ENCODE results near the gene USP40. TPM values are rescaled to one million over a fixed set of nuclear protein-coding genes. Genes with fewer than 3 reads are reported as not detected.

Gene USP40
- polyA plus RNA-seq, 3 donors = 4.0 to 13.5 (median 5.1) TPM

- Histone ChIP-seq H3K79me2 (ENCODE audit: insufficient read depth, low read length) (no peaks in the 10 kb centered on the region), H3K4me2 (replicated peaks; ENCODE audit: extremely low read depth, low read length, poor library complexity, severe bottlenecking) (no peak overlapping the region), H3K36me3 (replicated peaks in 1 of 2; ENCODE audit: control insufficient read depth in 1 of 2, insufficient read depth in 2 of 2, low read length in 2 of 2) (peaks cover 99 to 100% of the 10 kb centered on the region in 2 donors), H3K4me3 (replicated peaks in 1 of 3; ENCODE audit: low read depth in 2 of 3, low read length in 3 of 3) (no peak overlapping the region), H3K27ac (ENCODE audit: low read depth in 1 of 2, low read length in 2 of 2) (no peak overlapping the region), H3K9me3 (replicated peaks in 1 of 2; ENCODE audit: control insufficient read depth in 1 of 2, insufficient read depth in 1 of 2, low read length in 2 of 2) (no peaks in the 10 kb centered on the region), H3K27me3 (ENCODE audit: control insufficient read depth in 2 of 2, insufficient read depth in 2 of 2, low read length in 2 of 2) (no peaks in the 10 kb centered on the region), H4K20me1 (ENCODE audit: insufficient read depth, low read length) (peaks cover 19% of the 10 kb centered on the region), H2AFZ (ENCODE audit: insufficient read depth, low read depth, low read length, poor library complexity, severe bottlenecking) (no peak overlapping the region), H3K9ac (ENCODE audit: insufficient read depth, low read length, poor library complexity, severe bottlenecking) (no peak overlapping the region), H3K4me1 (ENCODE audit: control insufficient read depth in 1 of 2, insufficient read depth in 2 of 2, low read length in 2 of 2) (no peaks in the 10 kb centered on the region)
- Mint-ChIP-seq H3K9me3 (peaks cover 0 to 1% (median 0%) of the 10 kb centered on the region in 7 donors), H3K27me3 (ENCODE audit: low read depth in 3 of 3) (peaks cover 0 to 2% (median 0%) of the 10 kb centered on the region in 3 donors), H3K4me3 (no peak overlapping the region), H3K4me1 (no peaks in the 10 kb centered on the region), H3K36me3 (peaks cover 95 to 100% of the 10 kb centered on the region in 2 donors), H3K27ac (peak overlapping the region in 1 of 7 donors; percentile 3)
- intact Hi-C loops (cut with micrococcal nuclease) = no loop called here
- TF ChIP-seq, protein P1, sequence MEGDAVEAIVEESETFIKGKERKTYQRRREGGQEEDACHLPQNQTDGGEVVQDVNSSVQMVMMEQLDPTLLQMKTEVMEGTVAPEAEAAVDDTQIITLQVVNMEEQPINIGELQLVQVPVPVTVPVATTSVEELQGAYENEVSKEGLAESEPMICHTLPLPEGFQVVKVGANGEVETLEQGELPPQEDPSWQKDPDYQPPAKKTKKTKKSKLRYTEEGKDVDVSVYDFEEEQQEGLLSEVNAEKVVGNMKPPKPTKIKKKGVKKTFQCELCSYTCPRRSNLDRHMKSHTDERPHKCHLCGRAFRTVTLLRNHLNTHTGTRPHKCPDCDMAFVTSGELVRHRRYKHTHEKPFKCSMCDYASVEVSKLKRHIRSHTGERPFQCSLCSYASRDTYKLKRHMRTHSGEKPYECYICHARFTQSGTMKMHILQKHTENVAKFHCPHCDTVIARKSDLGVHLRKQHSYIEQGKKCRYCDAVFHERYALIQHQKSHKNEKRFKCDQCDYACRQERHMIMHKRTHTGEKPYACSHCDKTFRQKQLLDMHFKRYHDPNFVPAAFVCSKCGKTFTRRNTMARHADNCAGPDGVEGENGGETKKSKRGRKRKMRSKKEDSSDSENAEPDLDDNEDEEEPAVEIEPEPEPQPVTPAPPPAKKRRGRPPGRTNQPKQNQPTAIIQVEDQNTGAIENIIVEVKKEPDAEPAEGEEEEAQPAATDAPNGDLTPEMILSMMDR (IDR thresholded peaks at IDR 0.05) = no peak
- no peak for DNase-seq
- 97% methylated on average over 7 of the region's 7 CpGs for WGBS (ENCODE audit: insufficient coverage)
These were observed 111.1 kb downstream of the USP40 start for GRCh38 chr2:233455491-233455890.

DNA sequence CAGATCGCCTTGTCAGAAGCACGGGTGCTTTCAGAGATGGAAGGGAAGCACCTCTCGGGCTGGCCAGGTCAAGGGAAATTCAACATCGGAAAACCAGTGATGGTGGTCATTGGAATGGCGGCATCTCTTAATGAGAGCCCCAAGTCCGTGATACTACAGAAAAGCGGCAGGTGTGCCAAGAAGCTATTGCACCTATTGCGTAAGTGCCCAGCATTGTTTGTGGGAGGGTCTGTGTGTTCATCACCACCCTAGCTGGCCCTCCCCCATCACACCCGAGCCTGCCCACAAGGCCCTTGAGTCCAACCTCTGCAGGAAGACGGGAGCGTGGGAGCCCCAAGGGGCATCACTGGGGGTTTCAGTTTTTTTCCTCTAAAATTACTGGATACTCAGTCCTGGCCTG lies 111.6 kb downstream of the USP40 start:
- Histone ChIP-seq H3K9me3 (replicated peaks in 1 of 2; ENCODE audit: control insufficient read depth in 1 of 2, insufficient read depth in 1 of 2, low read length in 2 of 2) (no peaks in the 10 kb centered on the region), H3K79me2 (ENCODE audit: insufficient read depth, low read length) (no peaks in the 10 kb centered on the region), H3K4me3 (replicated peaks in 1 of 3; ENCODE audit: low read depth in 2 of 3, low read length in 3 of 3) (no peak overlapping the region), H3K36me3 (replicated peaks in 1 of 2; ENCODE audit: control insufficient read depth in 1 of 2, insufficient read depth in 2 of 2, low read length in 2 of 2) (peaks cover 99 to 100% of the 10 kb centered on the region in 2 donors), H4K20me1 (ENCODE audit: insufficient read depth, low read length) (peaks cover 21% of the 10 kb centered on the region), H3K4me1 (ENCODE audit: control insufficient read depth in 1 of 2, insufficient read depth in 2 of 2, low read length in 2 of 2) (no peaks in the 10 kb centered on the region), H3K9ac (ENCODE audit: insufficient read depth, low read length, poor library complexity, severe bottlenecking) (no peak overlapping the region), H2AFZ (ENCODE audit: insufficient read depth, low read depth, low read length, poor library complexity, severe bottlenecking) (no peak overlapping the region), H3K4me2 (replicated peaks; ENCODE audit: extremely low read depth, low read length, poor library complexity, severe bottlenecking) (no peak overlapping the region), H3K27ac (ENCODE audit: low read depth in 1 of 2, low read length in 2 of 2) (no peak overlapping the region), H3K27me3 (ENCODE audit: control insufficient read depth in 2 of 2, insufficient read depth in 2 of 2, low read length in 2 of 2) (no peaks in the 10 kb centered on the region)
- peaks cover 95 to 100% of the 10 kb centered on the region in 2 donors for H3K36me3 Mint-ChIP-seq
- TF ChIP-seq, protein P1 (IDR thresholded peaks at IDR 0.05) = no peak
- H3K9me3 Mint-ChIP-seq = peaks cover 0 to 1% (median 0%) of the 10 kb centered on the region in 7 donors
- H3K4me3 Mint-ChIP-seq = no peak overlapping the region
- peaks cover 0 to 2% (median 0%) of the 10 kb centered on the region in 3 donors for H3K27me3 Mint-ChIP-seq (ENCODE audit: low read depth in 3 of 3)
- H3K4me1 Mint-ChIP-seq = no peaks in the 10 kb centered on the region
- 90% methylated on average over 7 of the region's 11 CpGs for WGBS (ENCODE audit: insufficient coverage)
- intact Hi-C loops (cut with micrococcal nuclease) = no loop called here
- peak overlapping the region in 2 of 7 donors; percentile 18 to 54 for H3K27ac Mint-ChIP-seq
- DNase-seq = no peak
